Left lung (tissue), 10 donors: Measurements from ENCODE around the gene GABBR1. TPM values are rescaled to one million over a fixed set of nuclear protein-coding genes. Genes with fewer than 3 reads are reported as not detected.

Experiments
- ATAC-seq: fragments of 200-7000 bp; cut with Tn5 transposase; one replicate; pipeline ENCODE4 v1.9.1; 2020; ENCODE audit warnings: moderate library complexity
- DNase-seq, 4 donors: peaks; one replicate each; pipeline ENCODE4 v3.0.0-alpha.2; 2013 to 2020
- H3K27ac ChIP-seq, 2 donors: fragments of 200-600 bp; sonication (generic) in 1 of 2; one replicate each; pipeline versions ENCODE4 v1.5.0 to v1.8.0; 2020 to 2021
- H3K27me3 ChIP-seq, 2 donors: fragments of 200-600 bp; sonication (generic) in 1 of 2; one replicate each; pipeline versions ENCODE4 v1.5.0 to v1.8.0; 2020 to 2021
- H3K36me3 ChIP-seq, 2 donors: fragments of 200-600 bp; sonication (generic) in 1 of 2; one replicate each; pipeline versions ENCODE4 v1.5.0 to v1.8.0; 2020 to 2021
- H3K4me1 ChIP-seq, 2 donors: fragments of 200-600 bp; one replicate each; pipeline ENCODE4 v1.8.0; 2021
- H3K4me3 ChIP-seq, 2 donors: fragments of 200-600 bp; sonication (generic) in 1 of 2; one replicate each; pipeline versions ENCODE4 v1.5.0 to v1.8.0; 2020 to 2021; ENCODE audit warnings: mild to moderate bottlenecking in 1 of 2
- H3K9me3 ChIP-seq, 2 donors: fragments of 200-600 bp; sonication (generic) in 1 of 2; one replicate each; pipeline versions ENCODE4 v1.5.0 to v1.8.0; 2020 to 2021
- CTCF ChIP-seq, 2 donors: fragments of 200-600 bp; sonication (generic) in 1 of 2; IDR thresholded peaks; one replicate each; pipeline versions ENCODE4 v1.5.0 to v1.8.0; 2021; ENCODE audit warnings: antibody characterized with exemption in 2 of 2
- intact Hi-C, 2 donors: fragments of 100-400 bp; cut with DNase I; formaldehyde crosslinking; loops; one replicate each; pipeline versions ENCODE4 v1.11.2 to v1.14.2; 2022
- polyA plus RNA-seq, 6 donors: library from polyadenylated mRNA; unstranded; fragments of 120-200 nt; gene quantifications; one replicate each; pipeline ENCODE4 v1.2.1, GENCODE V29; 2013; ENCODE audit not compliant: insufficient read length in 6 of 6
- total RNA-seq, 2 donors: library from RNA; stranded (reverse); fragmentation: NEBNext Ultra II Directional; extraction: Animal tissue kit (Norgen Biotek cat#: 25700); gene quantifications; one replicate each; pipeline ENCODE4 v1.2.1, GENCODE V29; 2021
- donor health status: DM: no; HTN: yes; CAD: no.
- donor health status: DM: no; HTN: no; CAD: no.

The GABBR1 gene
- total and polyA plus RNA-seq, 8 donors: 25.0 to 122 (median 92.0) TPM

GRCh38 chr6:29610540-29610939 is 22.4 kb downstream of the GABBR1 start:
- no peak overlapping the region for H3K27ac ChIP-seq
- H3K36me3 ChIP-seq: peaks cover 0 to 99% of the 10 kb centered on the region in 2 donors

GRCh38 chr6:29608131-29608530 is 24.9 kb downstream of the GABBR1 start:
- no peak for TF ChIP-seq CTCF (IDR thresholded peaks at IDR 0.05)
- intact Hi-C loops: no loop called here
- Histone ChIP-seq H3K4me1 (no peaks in the 10 kb centered on the region), H3K27me3 (no peaks in the 10 kb centered on the region), H3K36me3 (peaks cover 0 to 100% of the 10 kb centered on the region in 2 donors), H3K4me3 (no peak overlapping the region), H3K27ac (no peak overlapping the region), H3K9me3 (no peaks in the 10 kb centered on the region)
- ATAC-seq (no peak), DNase-seq (no peak)

More at GRCh38 chr6:29610540-29610939, 22.4 kb downstream of the GABBR1 start:
- no peak for ATAC-seq
- Histone ChIP-seq H3K27me3 (no peaks in the 10 kb centered on the region), H3K4me1 (no peaks in the 10 kb centered on the region), H3K9me3 (no peaks in the 10 kb centered on the region), H3K4me3 (no peak overlapping the region)
- no peak for DNase-seq
- no peak for TF ChIP-seq CTCF (IDR thresholded peaks at IDR 0.05)
- intact Hi-C loops: no loop called here

- DNase-seq (no peak), ATAC-seq (no peak)
- no peaks in the 10 kb centered on the region for H3K27me3 ChIP-seq
- H3K4me3 ChIP-seq: no peak overlapping the region
- intact Hi-C loops: no loop called here
- no peaks in the 10 kb centered on the region for H3K9me3 ChIP-seq
- H3K27ac ChIP-seq: no peak overlapping the region
- TF ChIP-seq CTCF (IDR thresholded peaks at IDR 0.05): no peak
- H3K36me3 ChIP-seq: peaks cover 0 to 94% of the 10 kb centered on the region in 2 donors
- H3K4me1 ChIP-seq: no peaks in the 10 kb centered on the region
Observed at GRCh38 chr6:29603930-29604329, 29.1 kb downstream of the GABBR1 start.

GRCh38 chr6:29603456-29603855 is 29.5 kb downstream of the GABBR1 start:
- intact Hi-C loops: no loop called here
- H3K4me1 ChIP-seq: no peaks in the 10 kb centered on the region
- H3K27me3 ChIP-seq: no peaks in the 10 kb centered on the region
- no peak overlapping the region for H3K4me3 ChIP-seq
- no peak for ATAC-seq
- no peak overlapping the region for H3K27ac ChIP-seq
- H3K36me3 ChIP-seq: peaks cover 0 to 89% of the 10 kb centered on the region in 2 donors
- no peak for DNase-seq
- H3K9me3 ChIP-seq: no peaks in the 10 kb centered on the region
- TF ChIP-seq CTCF (IDR thresholded peaks at IDR 0.05): no peak

- ATAC-seq (no peak), DNase-seq (no peak)
- no peak for TF ChIP-seq CTCF (IDR thresholded peaks at IDR 0.05)
- Histone ChIP-seq H3K9me3 (no peaks in the 10 kb centered on the region), H3K4me1 (no peaks in the 10 kb centered on the region), H3K27me3 (no peaks in the 10 kb centered on the region), H3K27ac (no peak overlapping the region), H3K4me3 (no peak overlapping the region), H3K36me3 (peaks cover 0 to 82% of the 10 kb centered on the region in 2 donors)
- intact Hi-C loops: no loop called here
Observed at GRCh38 chr6:29602564-29603361, 30.2 kb downstream of the GABBR1 start.
